ENCODE results near the gene KCNG2. TPM values are rescaled to one million over a fixed set of nuclear protein-coding genes. Genes with fewer than 3 reads are reported as not detected.

KCNG2 gene
- total and polyA plus RNA-seq, 12 donors = 0.06 to 2.9 (median 0.50) TPM; not detected in 3

DNA sequence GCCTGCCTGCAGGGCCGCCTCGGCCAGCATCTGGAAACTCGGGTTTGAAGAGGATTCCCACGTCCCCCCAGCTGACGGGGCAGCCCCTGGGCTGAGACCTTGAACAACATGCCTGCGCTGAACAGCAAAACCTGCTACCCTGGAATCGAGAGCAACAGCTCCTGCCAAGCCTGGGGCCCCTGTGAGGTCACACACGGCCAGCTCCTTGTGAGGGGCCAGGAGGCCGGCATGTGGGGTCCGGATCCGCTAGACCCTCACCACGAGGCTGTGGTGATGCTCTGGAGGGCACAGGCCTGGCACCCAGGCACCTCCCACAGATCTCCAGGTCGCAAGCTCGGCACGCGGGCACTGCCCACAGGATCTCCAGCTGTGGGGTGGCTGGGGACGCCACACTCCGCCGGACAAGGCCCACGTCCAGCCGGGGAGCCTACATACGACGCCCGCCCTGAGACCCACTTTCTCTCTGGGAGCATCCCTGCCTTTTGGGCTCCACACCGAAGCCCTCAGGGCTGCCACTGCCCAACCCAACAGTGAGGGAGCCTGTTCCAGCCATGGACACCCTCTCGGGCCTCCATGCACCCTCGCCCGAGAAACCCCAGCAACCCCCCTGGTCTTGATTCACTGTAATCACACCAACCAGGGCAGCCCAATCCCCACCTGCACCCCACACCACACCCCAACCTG, 119.6 kb downstream of the KCNG2 start:
- Histone ChIP-seq H3K27me3 (no peaks in the 10 kb centered on the region), H3K4me1 (replicated peaks in 1 of 2) (no peaks in the 10 kb centered on the region), H3K27ac (no peak overlapping the region), H3K4me3 (no peak overlapping the region), H3K9me3 (replicated peaks in 1 of 3) (no peaks in the 10 kb centered on the region), H3K36me3 (replicated peaks in 1 of 2) (peaks cover 0 to 10% of the 10 kb centered on the region in 2 donors)
- WGBS, 4 donors = 94 to 100% (median 97%) methylated on average over 8 to 28 of the region's 28 CpGs
- intact Hi-C loops (cut with DNase I) = loop anchor here in 1 of 2 donors (10.0 kb wide), 1 partner anchor 193 kb away; no protein-coding TSS in a partner anchor
- no peak for TF ChIP-seq CTCF (IDR thresholded peaks at IDR 0.05)
- no peak for TF ChIP-seq POLR2A (IDR thresholded peaks at IDR 0.05)
- peak in 3 of 7 donors; percentile 9 to 42 (median 15) for DNase-seq

DNA sequence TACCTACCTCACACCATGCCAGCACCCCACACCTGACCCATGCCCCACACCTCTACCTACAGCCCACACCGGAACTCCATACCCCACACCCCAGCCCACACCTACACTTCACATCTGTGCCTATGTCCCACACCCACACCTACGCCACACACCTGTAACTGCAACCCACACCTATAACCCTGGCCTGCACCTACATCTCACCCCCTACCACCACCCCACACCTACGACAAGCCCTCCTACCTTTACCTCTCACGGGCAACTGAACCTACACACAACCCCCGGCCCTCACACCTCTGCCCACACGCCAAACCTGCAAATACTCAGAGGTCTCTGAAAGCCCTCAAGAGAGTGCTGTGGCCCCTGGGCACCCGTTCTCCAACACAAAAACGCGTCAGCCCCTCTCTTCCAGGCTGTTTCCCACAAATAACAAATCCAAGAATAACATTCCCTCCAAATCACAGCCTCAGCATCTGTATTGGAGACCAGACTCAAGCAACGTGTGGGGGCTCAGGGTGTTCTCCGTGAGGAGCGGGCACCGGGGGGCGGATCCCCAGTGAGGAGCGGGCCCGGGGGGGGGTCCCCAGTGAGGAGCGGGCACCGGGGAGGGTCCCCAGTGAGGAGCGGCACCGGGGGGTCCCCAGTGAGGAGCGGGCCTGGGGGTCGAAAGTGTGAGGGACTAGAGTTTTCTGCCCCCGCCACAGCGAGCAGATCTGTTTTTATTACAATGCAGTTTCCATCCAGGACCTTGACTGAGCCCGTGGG, 120.3 kb downstream of the KCNG2 start:
- WGBS, 4 donors = 91 to 98% (median 97%) methylated on average over 21 to 25 of the region's 25 CpGs
- no peak overlapping the region for H3K4me3 ChIP-seq
- peak in 1 of 7 donors; percentile 14 for DNase-seq
- H3K4me1 ChIP-seq (replicated peaks in 1 of 2) = no peaks in the 10 kb centered on the region
- no peak overlapping the region for H3K27ac ChIP-seq
- TF ChIP-seq CTCF (IDR thresholded peaks at IDR 0.05) (no peak), POLR2A (IDR thresholded peaks at IDR 0.05) (no peak)
- H3K36me3 ChIP-seq (replicated peaks in 1 of 2) = peaks cover 0 to 10% of the 10 kb centered on the region in 2 donors
- H3K9me3 ChIP-seq (replicated peaks in 1 of 3) = no peaks in the 10 kb centered on the region
- intact Hi-C loops (cut with DNase I) = loop anchor here in 1 of 2 donors (10.0 kb wide), 1 partner anchor 193 kb away; no protein-coding TSS in a partner anchor
- no peaks in the 10 kb centered on the region for H3K27me3 ChIP-seq

DNA sequence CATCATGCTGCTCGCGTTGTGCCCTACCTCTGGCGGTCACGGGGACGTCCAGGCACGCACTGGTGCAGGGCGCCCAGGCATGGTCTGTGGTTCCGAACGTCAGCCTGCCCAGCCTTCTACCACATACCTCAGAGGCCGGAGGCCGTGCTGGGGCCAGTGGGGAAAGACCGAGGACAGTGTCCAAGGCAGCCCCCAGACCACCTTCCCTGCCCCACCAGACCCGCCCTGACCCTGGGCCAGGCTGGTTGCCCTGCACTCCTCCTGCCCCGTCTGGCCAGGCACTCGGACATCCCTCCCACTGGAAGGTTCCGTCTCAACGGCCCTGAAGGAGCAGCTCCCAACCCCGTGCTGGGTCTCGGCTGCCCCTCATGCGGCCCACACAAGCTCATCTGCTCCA, 120.9 kb downstream of the KCNG2 start:
- Histone ChIP-seq H3K36me3 (replicated peaks in 1 of 2) (peaks cover 0 to 10% of the 10 kb centered on the region in 2 donors), H3K9me3 (replicated peaks in 1 of 3) (no peaks in the 10 kb centered on the region), H3K4me1 (replicated peaks in 1 of 2) (no peaks in the 10 kb centered on the region), H3K27me3 (no peaks in the 10 kb centered on the region), H3K4me3 (no peak overlapping the region), H3K27ac (no peak overlapping the region)
- WGBS, 4 donors = 91 to 97% (median 95%) methylated on average over 6 to 20 of the region's 20 CpGs
- TF ChIP-seq CTCF (IDR thresholded peaks at IDR 0.05) (no peak), POLR2A (IDR thresholded peaks at IDR 0.05) (no peak)
- peak in 3 of 7 donors; percentile 14 to 46 (median 19) for DNase-seq
- intact Hi-C loops (cut with DNase I) = loop anchor here in 1 of 2 donors (10.0 kb wide), 1 partner anchor 194 kb away; no protein-coding TSS in a partner anchor

DNA sequence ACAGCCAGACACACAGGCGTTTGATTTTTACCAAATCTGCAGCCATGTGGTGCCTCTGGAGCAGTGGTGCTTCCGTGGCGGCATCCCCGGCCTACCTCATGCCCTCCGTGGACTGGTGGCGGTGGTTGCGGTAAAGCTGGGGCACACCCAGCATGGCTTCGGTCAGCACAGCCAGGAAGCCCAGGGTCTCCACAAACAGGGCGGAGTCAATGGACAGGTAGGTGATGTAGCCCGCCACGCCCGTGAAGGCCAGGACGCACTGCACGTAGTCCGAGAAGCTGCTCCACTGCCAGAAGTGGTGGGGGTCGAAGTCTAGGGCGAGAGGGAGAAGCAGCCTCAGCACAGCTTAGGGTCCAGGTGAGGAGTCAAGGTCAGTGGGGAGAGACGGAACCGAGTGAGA, 121.4 kb downstream of the KCNG2 start:
- DNase-seq = peak in 5 of 7 donors; percentile 13 to 47 (median 14)
- H3K27me3 ChIP-seq = no peaks in the 10 kb centered on the region
- H3K9me3 ChIP-seq (replicated peaks in 1 of 3) = no peaks in the 10 kb centered on the region
- no peak overlapping the region for H3K27ac ChIP-seq
- no peak overlapping the region for H3K4me3 ChIP-seq
- intact Hi-C loops (cut with DNase I) = loop anchor here in 1 of 2 donors (10.0 kb wide), 1 partner anchor 194 kb away; no protein-coding TSS in a partner anchor
- H3K4me1 ChIP-seq (replicated peaks in 1 of 2) = no peaks in the 10 kb centered on the region
- H3K36me3 ChIP-seq (replicated peaks in 1 of 2) = peaks cover 0 to 10% of the 10 kb centered on the region in 2 donors
- TF ChIP-seq POLR2A (IDR thresholded peaks at IDR 0.05) = no peak
- 80 to 93% (median 92%) methylated on average over 6 to 19 of the region's 19 CpGs for WGBS, 4 donors
